Neural progenitor cell (in vitro differentiated cells): ENCODE measurements around the gene PCGF6.

Experiments used
- CTCF ChIP-seq: fragments of 200-600 bp; sonication (generic); IDR thresholded peaks from 2 replicates; pipeline ENCODE4 v1.5.1; 2017; ENCODE audit warnings: antibody characterized with exemption, mild to moderate bottlenecking
- EZH2 ChIP-seq: fragments of 200-600 bp; sonication (generic); IDR thresholded peaks from 2 replicates; pipeline ENCODE4 v1.6.1; 2017; ENCODE audit warnings: antibody characterized with exemption, mild to moderate bottlenecking, moderate library complexity

- TF ChIP-seq CTCF = no peak
- no peak for TF ChIP-seq EZH2
These were observed 70.9 kb downstream of the PCGF6 start for GRCh38 chr10:103280031-103280430.
